Stimulated activated naive CD8-positive, alpha-beta T cell treated with anti-CD3 and anti-CD28 coated beads, Interleukin-15, amount 100 ng/mL, for 72 hours (primary cell): ENCODE measurements around the gene ACBD6.

Source experiments
- ATAC-seq: fragments of 150-1000 bp; cut with Tn5 transposase; 2 replicates; pipeline ENCODE4 v1.10.0; 2021; ENCODE audit warnings: mild to moderate bottlenecking, moderate library complexity
- DNase-seq, 2 donors: peaks; one replicate each; pipeline ENCODE4 v3.0.0; 2021 to 2022
- H3K27ac Mint-ChIP-seq, 2 donors: one replicate each; pipeline ENCODE4 v1.8.0; 2022; ENCODE audit warnings: mild to moderate bottlenecking in 2 of 2, mixed read lengths in 2 of 2, moderate library complexity in 2 of 2
- H3K27me3 Mint-ChIP-seq: one replicate; pipeline ENCODE4 v1.8.0; 2022; ENCODE audit warnings: mixed read lengths
- H3K4me1 Mint-ChIP-seq: one replicate; pipeline ENCODE4 v1.8.0; 2022; ENCODE audit warnings: mild to moderate bottlenecking, mixed read lengths
- H3K4me3 Mint-ChIP-seq, 2 donors: one replicate each; pipeline ENCODE4 v1.8.0; 2022; ENCODE audit warnings: mild to moderate bottlenecking in 2 of 2, mixed read lengths in 2 of 2, moderate library complexity in 1 of 2
- H3K9me3 Mint-ChIP-seq, 2 donors: one replicate each; pipeline ENCODE4 v1.8.0; 2022; ENCODE audit warnings: mixed read lengths in 2 of 2

Gene ACBD6

GRCh38 chr1:180294711-180295110 is 207.7 kb downstream of the ACBD6 start:
- DNase-seq (no peak), ATAC-seq (no peak)
- Mint-ChIP-seq H3K27me3 (no peaks in the 10 kb centered on the region), H3K4me1 (peaks cover 47% of the 10 kb centered on the region), H3K9me3 (peaks cover 0 to 5% of the 10 kb centered on the region in 2 donors), H3K4me3 (no peak overlapping the region), H3K27ac (no peak overlapping the region)

DNA sequence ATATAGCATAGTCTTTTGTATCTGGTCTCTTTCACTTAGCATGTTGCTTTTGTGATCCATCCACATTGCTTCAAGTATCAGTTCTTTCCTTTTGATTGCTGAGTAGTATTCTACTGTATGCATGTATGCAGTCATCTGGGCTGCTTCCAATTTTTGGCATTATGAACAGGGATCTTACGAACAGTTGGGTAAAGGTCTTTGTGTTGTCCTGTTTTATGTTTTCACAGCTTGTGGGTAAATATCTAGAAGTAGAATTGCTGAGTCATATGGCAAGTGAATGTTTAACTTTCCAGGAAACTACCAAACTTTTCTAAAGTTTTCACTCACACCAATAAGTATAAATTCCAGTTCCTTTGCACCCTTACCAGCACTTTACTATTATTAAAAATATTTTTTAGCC is 211.4 kb downstream of the ACBD6 start:
- peaks cover 0 to 5% of the 10 kb centered on the region in 2 donors for H3K9me3 Mint-ChIP-seq
- DNase-seq = no peak
- no peak for ATAC-seq
- no peak overlapping the region for H3K27ac Mint-ChIP-seq
- H3K4me3 Mint-ChIP-seq = no peak overlapping the region
- no peaks in the 10 kb centered on the region for H3K27me3 Mint-ChIP-seq
- peaks cover 29% of the 10 kb centered on the region for H3K4me1 Mint-ChIP-seq

DNA sequence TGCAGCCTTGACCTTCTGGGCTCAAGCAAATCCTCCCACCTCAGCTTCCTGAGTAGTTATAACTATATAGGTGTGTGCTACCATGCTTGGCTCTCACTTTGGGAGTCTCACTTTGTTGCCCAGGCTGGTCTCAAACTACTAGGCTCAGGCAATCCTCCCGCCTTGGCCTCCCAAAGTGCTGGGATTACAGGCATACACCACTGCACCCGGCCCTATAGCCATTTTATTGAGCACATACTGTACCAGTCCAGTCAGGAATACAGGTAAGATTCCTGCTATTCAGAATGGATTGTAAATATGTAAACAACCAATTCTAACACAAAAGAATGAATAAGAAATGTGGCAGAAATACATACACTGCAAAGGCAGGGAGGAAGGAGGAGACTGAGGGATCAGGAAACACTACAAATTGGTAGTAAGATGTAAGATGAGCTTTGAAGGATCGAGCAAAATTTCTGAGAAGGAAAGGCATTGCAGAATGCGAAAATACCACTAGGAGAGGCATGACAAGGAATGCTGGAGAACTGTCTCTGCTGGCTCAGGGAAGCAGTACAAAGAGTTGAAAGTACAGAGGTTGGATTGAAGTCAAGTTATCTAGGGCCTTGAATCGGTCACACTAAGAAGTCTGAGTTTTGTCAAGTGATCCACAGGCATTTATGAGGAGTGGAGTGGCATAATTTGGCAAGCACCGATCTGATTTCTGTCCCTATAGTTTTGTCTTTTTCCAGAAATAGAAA is 211.9 kb downstream of the ACBD6 start:
- DNase-seq (no peak), ATAC-seq (no peak)
- peaks cover 25% of the 10 kb centered on the region for H3K4me1 Mint-ChIP-seq
- peaks cover 0 to 5% of the 10 kb centered on the region in 2 donors for H3K9me3 Mint-ChIP-seq
- no peak overlapping the region for H3K27ac Mint-ChIP-seq
- H3K4me3 Mint-ChIP-seq = no peak overlapping the region
- H3K27me3 Mint-ChIP-seq = no peaks in the 10 kb centered on the region

DNA sequence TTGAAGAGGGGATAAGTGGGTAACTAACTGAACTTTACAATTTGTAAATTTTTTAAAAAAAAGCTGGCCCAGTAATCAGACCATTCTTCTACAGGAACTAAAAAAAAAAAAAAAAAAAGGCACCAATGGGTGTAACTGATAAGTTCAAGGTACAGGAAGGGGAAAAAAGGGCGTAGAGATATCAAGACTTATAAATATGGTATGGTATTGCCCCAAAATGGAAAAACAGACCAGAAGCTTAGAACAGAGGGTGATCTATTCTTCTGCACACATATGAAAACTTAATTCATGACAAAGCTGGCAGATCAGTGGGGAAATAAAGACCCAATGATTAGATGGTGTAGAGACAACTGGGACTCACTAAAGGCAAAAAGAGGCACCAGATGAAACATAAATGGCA is 213.4 kb downstream of the ACBD6 start:
- Mint-ChIP-seq H3K27ac (no peak overlapping the region), H3K4me3 (no peak overlapping the region), H3K9me3 (peaks cover 0 to 5% of the 10 kb centered on the region in 2 donors), H3K27me3 (no peaks in the 10 kb centered on the region), H3K4me1 (peaks cover 25% of the 10 kb centered on the region)
- DNase-seq = no peak
- ATAC-seq = no peak

DNA sequence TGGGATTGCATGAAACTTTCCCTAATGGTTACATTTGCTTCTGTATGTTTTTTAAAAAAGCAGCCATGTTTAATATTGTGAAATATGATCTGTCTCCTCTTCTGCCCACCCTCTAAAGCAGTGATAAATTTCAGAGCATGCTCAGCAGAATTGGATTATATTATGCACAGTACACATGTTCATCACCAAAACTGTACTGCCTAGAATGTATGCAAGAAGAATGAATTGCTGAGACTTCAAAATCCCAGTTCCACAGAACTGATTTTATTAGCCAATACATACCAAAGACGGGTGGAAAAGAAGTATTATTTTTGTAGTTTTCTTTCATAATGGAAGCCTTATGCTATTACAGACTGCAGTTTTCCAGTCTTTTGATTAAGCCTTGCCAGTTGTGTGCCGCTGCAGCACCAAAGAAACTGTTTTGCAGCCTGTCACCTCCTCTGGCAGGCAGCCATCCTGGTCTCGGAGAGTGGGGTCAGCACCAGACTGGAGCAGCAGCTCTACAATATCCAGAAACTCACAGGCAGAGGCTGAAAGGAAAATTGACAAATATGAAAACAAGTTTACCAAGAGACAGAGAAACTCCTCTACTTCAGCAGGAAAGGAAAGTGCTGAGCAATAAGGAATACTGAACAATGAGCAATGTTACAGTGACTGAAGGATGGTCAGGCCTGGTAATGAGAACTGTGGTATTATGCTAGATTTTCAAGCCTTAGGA is 214.2 kb downstream of the ACBD6 start:
- Mint-ChIP-seq H3K4me3 (no peak overlapping the region), H3K27ac (no peak overlapping the region), H3K4me1 (peaks cover 25% of the 10 kb centered on the region), H3K9me3 (peaks cover 0 to 5% of the 10 kb centered on the region in 2 donors), H3K27me3 (no peaks in the 10 kb centered on the region)
- ATAC-seq = no peak
- DNase-seq = no peak

- H3K27ac Mint-ChIP-seq = no peak overlapping the region
These were observed 216.0 kb downstream of the ACBD6 start for GRCh38 chr1:180286417-180286816.

GRCh38 chr1:180283098-180283497 is 219.3 kb downstream of the ACBD6 start:
- Mint-ChIP-seq H3K4me1 (no peaks in the 10 kb centered on the region), H3K27me3 (no peaks in the 10 kb centered on the region), H3K9me3 (no peaks in the 10 kb centered on the region), H3K27ac (peak overlapping the region in 1 of 2 donors; percentile 15), H3K4me3 (no peak overlapping the region)
- no peak for ATAC-seq
- DNase-seq = no peak

More at GRCh38 chr1:180286417-180286816, 216.0 kb downstream of the ACBD6 start:
- no peaks in the 10 kb centered on the region for H3K27me3 Mint-ChIP-seq
- no peak for ATAC-seq
- H3K4me1 Mint-ChIP-seq = peaks cover 19% of the 10 kb centered on the region
- no peaks in the 10 kb centered on the region for H3K9me3 Mint-ChIP-seq
- no peak for DNase-seq
- H3K4me3 Mint-ChIP-seq = no peak overlapping the region

DNA sequence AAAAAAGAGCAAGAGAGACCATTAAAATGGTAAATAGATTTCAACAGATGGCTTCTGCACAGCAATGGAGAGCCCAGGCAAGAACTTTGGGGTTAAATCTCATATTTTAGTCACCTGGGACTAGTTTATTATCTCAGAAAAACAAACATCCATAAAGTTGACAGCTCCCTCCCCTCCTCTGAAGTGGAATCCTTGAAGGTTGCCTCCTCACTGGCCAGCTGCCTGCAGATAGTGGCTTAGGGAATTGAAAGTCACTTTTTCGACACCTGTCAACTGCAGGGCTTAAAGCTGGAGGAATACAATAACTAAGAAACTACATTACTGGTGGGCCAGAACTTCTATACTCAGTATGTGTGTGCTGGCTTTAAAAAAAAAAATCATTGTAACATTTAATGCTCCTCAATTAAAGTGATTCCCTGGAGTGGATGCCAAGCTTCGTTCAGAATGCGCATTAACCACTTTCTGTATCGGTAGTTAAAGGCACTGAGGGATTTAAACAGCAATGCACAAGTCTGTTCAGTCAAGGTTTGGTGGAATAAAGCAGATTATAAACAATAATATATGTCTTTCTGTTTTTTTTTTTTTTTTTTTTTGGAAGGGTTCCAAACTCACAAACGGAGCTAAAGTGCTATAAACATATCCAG is 219.9 kb downstream of the ACBD6 start:
- no peak for DNase-seq
- Mint-ChIP-seq H3K27ac (no peak overlapping the region), H3K4me3 (no peak overlapping the region), H3K4me1 (no peaks in the 10 kb centered on the region), H3K9me3 (no peaks in the 10 kb centered on the region), H3K27me3 (no peaks in the 10 kb centered on the region)
- ATAC-seq = no peak

DNA sequence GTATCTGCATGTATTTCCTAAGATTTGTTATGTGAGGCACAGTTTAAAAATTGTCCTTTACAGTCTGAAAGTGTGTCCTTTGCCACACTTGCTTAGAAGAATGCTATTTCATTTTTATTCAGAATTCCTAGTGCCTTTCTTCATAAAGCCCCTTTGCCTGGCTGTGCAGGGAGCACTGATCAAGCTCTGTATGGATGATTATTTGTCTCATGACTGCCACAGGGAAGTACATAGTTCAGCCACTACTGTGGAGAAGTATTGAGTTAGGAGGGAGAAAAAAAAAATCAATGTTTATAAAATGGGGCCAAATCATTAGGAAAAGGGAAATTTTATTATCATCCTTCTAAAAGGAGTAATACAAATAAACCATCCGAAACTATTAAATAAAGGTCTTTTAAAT is 220.9 kb downstream of the ACBD6 start:
- Mint-ChIP-seq H3K4me3 (no peak overlapping the region), H3K27me3 (no peaks in the 10 kb centered on the region)

GRCh38 chr1:180280617-180281016 is 221.8 kb downstream of the ACBD6 start:
- Mint-ChIP-seq H3K27ac (no peak overlapping the region), H3K9me3 (no peaks in the 10 kb centered on the region), H3K27me3 (no peaks in the 10 kb centered on the region), H3K4me3 (no peak overlapping the region), H3K4me1 (no peaks in the 10 kb centered on the region)
- DNase-seq = no peak
- no peak for ATAC-seq

More for the DNA sequence above, 220.9 kb downstream of the ACBD6 start:
- no peaks in the 10 kb centered on the region for H3K4me1 Mint-ChIP-seq
- H3K9me3 Mint-ChIP-seq = no peaks in the 10 kb centered on the region
- ATAC-seq (no peak), DNase-seq (no peak)
- no peak overlapping the region for H3K27ac Mint-ChIP-seq

- ATAC-seq = no peak
- H3K4me3 Mint-ChIP-seq = no peak overlapping the region
- H3K9me3 Mint-ChIP-seq = no peaks in the 10 kb centered on the region
- DNase-seq = no peak
- no peaks in the 10 kb centered on the region for H3K4me1 Mint-ChIP-seq
- no peaks in the 10 kb centered on the region for H3K27me3 Mint-ChIP-seq
- H3K27ac Mint-ChIP-seq = no peak overlapping the region
These were observed 222.7 kb downstream of the ACBD6 start for GRCh38 chr1:180279651-180280050.

DNA sequence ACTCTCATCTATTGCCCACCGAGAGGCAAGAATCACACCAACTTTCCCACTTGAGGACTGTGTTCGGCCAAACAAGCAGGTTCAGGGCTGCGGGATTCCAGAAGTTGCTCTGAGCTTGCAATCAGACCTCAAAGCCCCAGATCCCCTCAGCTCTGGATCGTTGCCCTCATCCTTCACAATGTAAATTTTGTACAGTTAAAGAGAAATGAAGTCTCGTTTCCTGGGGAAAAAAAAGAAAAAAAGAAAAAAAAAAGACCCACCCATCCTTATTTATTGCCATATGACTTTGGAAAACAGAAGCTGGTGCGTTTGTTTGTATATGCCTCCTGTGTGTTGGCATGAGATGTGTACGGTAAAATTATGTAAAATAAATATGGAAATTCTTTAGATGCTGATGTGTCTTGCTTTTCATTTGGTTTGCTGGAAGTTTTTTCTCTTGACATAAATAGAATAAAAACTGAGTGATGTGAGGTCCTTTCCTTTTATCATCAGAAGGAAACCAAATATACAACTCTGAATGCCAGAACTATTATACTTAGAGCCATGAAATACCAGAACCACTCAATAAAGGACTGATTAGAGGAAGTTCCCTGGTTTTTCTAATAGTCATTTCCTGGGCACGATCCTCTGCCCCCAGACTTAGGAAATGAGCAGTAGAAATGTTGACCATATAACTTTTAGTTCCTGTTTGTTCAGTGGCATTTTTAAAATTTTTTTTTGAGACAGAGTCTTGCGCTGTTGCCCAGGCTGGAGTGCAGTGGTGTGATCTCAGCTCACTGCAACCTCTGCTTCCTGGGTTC is 223.6 kb downstream of the ACBD6 start:
- ATAC-seq (no peak), DNase-seq (no peak)
- Mint-ChIP-seq H3K4me3 (no peak overlapping the region), H3K27ac (no peak overlapping the region), H3K27me3 (no peaks in the 10 kb centered on the region), H3K4me1 (no peaks in the 10 kb centered on the region), H3K9me3 (no peaks in the 10 kb centered on the region)

GRCh38 chr1:180278194-180278515 is 224.2 kb downstream of the ACBD6 start:
- no peak overlapping the region for H3K4me3 Mint-ChIP-seq
- no peaks in the 10 kb centered on the region for H3K27me3 Mint-ChIP-seq
- no peaks in the 10 kb centered on the region for H3K9me3 Mint-ChIP-seq
- H3K4me1 Mint-ChIP-seq = no peaks in the 10 kb centered on the region
- DNase-seq (no peak), ATAC-seq (no peak)
- H3K27ac Mint-ChIP-seq = peak overlapping the region in 1 of 2 donors; percentile 63

DNA sequence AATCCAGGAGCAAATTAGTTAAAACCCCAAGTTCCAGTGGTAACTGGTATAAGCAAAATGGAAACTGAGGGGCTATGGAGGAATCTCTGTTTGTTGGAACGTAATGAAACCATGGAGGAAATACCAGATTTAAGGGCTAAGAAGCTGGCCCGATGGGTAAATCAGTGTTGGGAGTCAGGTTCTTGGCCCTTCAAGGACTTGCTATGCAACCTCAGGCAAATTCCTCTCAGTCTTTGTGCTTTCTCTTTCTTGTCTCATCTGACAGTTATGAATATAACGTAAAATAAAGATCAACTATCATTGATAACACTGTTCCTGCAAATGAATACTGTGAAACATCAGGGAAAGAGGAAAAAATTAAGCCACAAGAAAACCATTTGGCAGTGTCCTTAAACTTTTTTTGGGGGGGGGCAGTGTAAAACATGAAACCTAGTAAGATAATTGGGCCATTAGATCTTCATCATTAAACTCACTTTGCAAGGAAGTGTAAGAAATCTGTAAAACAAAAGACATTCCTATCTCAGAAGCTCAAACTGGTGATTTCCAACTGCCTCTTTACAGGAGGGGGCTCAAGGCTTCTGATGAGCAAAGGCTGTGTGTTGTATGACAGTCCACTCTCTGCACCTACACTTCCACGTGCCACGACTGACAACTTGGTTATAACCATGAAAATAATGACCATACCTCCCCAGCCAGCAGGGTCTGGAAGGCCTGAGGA is 224.7 kb downstream of the ACBD6 start:
- Mint-ChIP-seq H3K4me1 (no peaks in the 10 kb centered on the region), H3K4me3 (no peak overlapping the region)
- DNase-seq = no peak

GRCh38 chr1:180275726-180276125 is 226.7 kb downstream of the ACBD6 start:
- no peak for ATAC-seq
- no peak for DNase-seq
- Mint-ChIP-seq H3K4me1 (no peaks in the 10 kb centered on the region), H3K4me3 (no peak overlapping the region), H3K27me3 (no peaks in the 10 kb centered on the region), H3K27ac (no peak overlapping the region), H3K9me3 (no peaks in the 10 kb centered on the region)

More for the DNA sequence above, 224.7 kb downstream of the ACBD6 start:
- Mint-ChIP-seq H3K27ac (peak overlapping the region in 1 of 2 donors; percentile 63), H3K27me3 (no peaks in the 10 kb centered on the region), H3K9me3 (no peaks in the 10 kb centered on the region)
- ATAC-seq = no peak
